ENCODE data around the gene RFX2.
"Not testable (repeated sequence)": the region's sequence is repeated elsewhere in the genome, so short reads cannot be mapped to it uniquely, and the experiment has no call there.

RFX2 gene

GRCh38 chr19:5990289-5990797, 120.0 kb downstream of the RFX2 start:
- DNase-seq (ENCODE audit: low spot score) = no peak

GRCh38 chr19:5989388-5990074, 120.8 kb downstream of the RFX2 start:
- DNase-seq (ENCODE audit: low spot score) = no peak

- DNase-seq (ENCODE audit: low spot score) = no peak
Measured at GRCh38 chr19:5988517-5989387, 121.5 kb downstream of the RFX2 start.

GRCh38 chr19:5987077-5987818, 123.1 kb downstream of the RFX2 start:
- peak; percentile 77 for DNase-seq (ENCODE audit: low spot score)

GRCh38 chr19:5985837-5986236, 124.5 kb downstream of the RFX2 start:
- not testable (repeated sequence) for DNase-seq (ENCODE audit: low spot score)

- DNase-seq (ENCODE audit: low spot score) = peak; percentile 83
Measured at GRCh38 chr19:5985098-5985783, 125.1 kb downstream of the RFX2 start.

- DNase-seq (ENCODE audit: low spot score) = no peak
Measured at GRCh38 chr19:5984600-5984999, 125.7 kb downstream of the RFX2 start.

- no peak for DNase-seq (ENCODE audit: low spot score)
Measured at GRCh38 chr19:5983367-5983955, 126.8 kb downstream of the RFX2 start.

- no peak for DNase-seq (ENCODE audit: low spot score)
Measured at GRCh38 chr19:5978606-5979552, 131.4 kb downstream of the RFX2 start.

GRCh38 chr19:5977785-5978605, 132.3 kb downstream of the RFX2 start, which contains the start of gene RANBP3:
TSS of gene RANBP3 (minus strand) at chr19:5978140. CDS start at chr19:5978082, 58 bp downstream.
- DNase-seq (ENCODE audit: low spot score) = peak; percentile 99

GRCh38 chr19:5977222-5977784, 133.0 kb downstream of the RFX2 start:
- no peak for DNase-seq (ENCODE audit: low spot score)

- DNase-seq (ENCODE audit: low spot score) = no peak
Measured at GRCh38 chr19:5976768-5977167, 133.5 kb downstream of the RFX2 start.

GRCh38 chr19:5975388-5975728, 134.9 kb downstream of the RFX2 start:
- DNase-seq (ENCODE audit: low spot score) = no peak

GRCh38 chr19:5974721-5975387, 135.4 kb downstream of the RFX2 start:
- DNase-seq (ENCODE audit: low spot score) = no peak

GRCh38 chr19:5973867-5974635, 136.2 kb downstream of the RFX2 start:
- no peak for DNase-seq (ENCODE audit: low spot score)

GRCh38 chr19:5973376-5973775, 136.9 kb downstream of the RFX2 start:
- no peak for DNase-seq (ENCODE audit: low spot score)

- DNase-seq (ENCODE audit: low spot score) = no peak
Measured at GRCh38 chr19:5972355-5972731, 138.0 kb downstream of the RFX2 start.

Data from hepatic stellate cell (primary cell).